ENCODE data around the gene GRIK4.

GRCh38 chr11:120615391-120615790 lies 103.8 kb downstream of the GRIK4 start:
- TF ChIP-seq POLR2A (IDR thresholded peaks at IDR 0.05; ENCODE audit: low read depth, low read length) (no peak), POLR2AphosphoS5 (IDR thresholded peaks at IDR 0.05; ENCODE audit: low read depth, low read length) (no peak), TAF1 (IDR thresholded peaks at IDR 0.05; ENCODE audit: borderline replicate concordance, low read depth, low read length) (no peak)

Data from GM12892 (cell line).